LNCaP clone FGC (cell line): ENCODE data around the gene PIEZO1.
"Not testable (repeated sequence)": the region's sequence is repeated elsewhere in the genome, so short reads cannot be mapped to it uniquely, and the experiment has no call there.

Experiments used
- DNase-seq: peaks from one replicate; pipeline ENCODE4 v3.0.0-alpha.2; 2011; ENCODE audit warnings: low read depth
- H3K4me3 ChIP-seq: 2 replicates; pipeline ENCODE4 v1.5.1; 2011; ENCODE audit warnings: mild to moderate bottlenecking, low read depth, low read length, control low read depth
- TF ChIP-seq, protein P1 (sequence below): IDR thresholded peaks from 2 replicates; pipeline ENCODE4 v1.5.1; 2012; ENCODE audit warnings: mild to moderate bottlenecking; ENCODE audit not compliant: control insufficient read depth, insufficient read depth; ENCODE audit errors: extremely low read depth

The PIEZO1 gene

DNA sequence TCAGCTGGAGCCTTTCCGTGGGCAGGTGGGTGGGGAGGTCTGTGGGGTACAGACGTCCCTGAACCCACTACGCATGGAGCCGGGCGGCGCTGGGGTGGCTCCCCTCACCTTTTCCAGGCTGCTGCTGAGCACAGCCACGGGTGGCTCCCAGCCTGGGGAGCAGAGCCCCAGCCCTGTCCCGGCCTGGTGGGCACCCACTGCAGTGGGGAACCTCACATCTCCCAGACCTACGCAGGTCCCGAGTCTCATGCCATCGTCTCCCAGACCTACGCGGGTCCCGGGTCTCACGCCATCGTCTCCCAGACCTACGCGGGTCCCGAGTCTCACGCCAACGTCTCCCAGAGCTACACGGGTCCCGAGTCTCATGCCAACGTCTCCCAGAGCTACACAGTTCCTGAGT lies 43.7 kb upstream of the PIEZO1 start:
- TF ChIP-seq, protein P1, sequence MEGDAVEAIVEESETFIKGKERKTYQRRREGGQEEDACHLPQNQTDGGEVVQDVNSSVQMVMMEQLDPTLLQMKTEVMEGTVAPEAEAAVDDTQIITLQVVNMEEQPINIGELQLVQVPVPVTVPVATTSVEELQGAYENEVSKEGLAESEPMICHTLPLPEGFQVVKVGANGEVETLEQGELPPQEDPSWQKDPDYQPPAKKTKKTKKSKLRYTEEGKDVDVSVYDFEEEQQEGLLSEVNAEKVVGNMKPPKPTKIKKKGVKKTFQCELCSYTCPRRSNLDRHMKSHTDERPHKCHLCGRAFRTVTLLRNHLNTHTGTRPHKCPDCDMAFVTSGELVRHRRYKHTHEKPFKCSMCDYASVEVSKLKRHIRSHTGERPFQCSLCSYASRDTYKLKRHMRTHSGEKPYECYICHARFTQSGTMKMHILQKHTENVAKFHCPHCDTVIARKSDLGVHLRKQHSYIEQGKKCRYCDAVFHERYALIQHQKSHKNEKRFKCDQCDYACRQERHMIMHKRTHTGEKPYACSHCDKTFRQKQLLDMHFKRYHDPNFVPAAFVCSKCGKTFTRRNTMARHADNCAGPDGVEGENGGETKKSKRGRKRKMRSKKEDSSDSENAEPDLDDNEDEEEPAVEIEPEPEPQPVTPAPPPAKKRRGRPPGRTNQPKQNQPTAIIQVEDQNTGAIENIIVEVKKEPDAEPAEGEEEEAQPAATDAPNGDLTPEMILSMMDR = no peak
- H3K4me3 ChIP-seq = no peak overlapping the region

DNA sequence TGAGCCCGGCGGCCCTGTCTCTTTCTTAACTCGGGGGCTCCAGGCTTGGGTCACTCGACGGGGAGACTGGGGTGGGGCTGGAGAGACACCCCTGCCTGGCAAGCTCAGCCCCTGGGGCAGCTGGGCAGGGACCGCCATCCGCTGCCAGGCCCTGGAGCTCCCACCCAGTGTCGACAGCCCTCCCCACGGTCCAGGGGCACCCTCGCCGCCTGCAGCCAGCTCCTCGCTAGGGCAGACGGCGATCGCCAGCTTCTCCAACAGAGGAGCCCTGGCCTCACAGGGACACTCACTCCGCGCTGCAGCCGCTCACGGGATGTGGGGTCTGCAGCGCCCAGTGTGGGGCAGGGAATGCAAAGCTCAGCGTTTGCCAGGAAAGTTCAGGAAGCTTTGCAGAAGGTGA lies 42.7 kb upstream of the PIEZO1 start:
- TF ChIP-seq, protein P1 = no peak
- no peak for DNase-seq
- H3K4me3 ChIP-seq = no peak overlapping the region

More for the DNA sequence above, 43.7 kb upstream of the PIEZO1 start:
- DNase-seq = no peak

DNA sequence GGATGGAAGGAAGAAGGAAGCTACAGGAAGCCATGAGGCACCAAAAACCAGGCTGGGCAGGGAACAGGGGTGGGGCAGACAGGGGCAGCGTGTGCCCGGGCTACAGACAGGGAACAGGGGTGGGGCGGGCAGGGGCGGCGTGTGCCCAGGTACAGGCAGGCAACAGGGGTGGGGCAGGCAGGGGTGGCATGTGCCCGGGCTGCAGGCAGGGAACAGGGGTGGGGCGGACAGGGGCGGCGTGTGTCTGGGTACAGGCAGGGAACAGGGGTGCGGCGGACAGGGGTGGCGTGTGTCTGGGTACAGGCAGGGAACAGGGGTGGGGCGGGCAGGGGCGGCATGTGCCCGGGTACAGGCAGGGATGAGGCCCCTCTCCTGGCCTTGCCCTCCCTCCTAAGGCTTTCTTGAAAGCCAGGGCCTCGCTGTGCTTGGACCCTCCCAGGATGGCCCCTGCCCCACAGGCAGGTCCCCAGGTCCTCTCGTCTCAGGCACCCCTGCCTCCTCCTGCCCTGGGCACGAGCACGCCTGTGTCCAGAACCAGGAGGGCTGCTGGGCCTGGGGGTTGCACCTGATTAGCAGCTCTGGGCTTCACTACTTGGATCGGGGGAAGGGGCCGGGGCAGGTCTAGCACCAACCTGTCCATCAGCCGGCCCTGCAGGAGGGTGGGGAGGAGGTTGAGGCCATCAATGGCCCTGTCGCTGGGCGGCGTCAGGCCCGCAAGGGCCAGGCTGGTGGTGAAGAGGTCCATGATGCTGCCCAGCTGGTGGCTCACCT lies 41.2 kb upstream of the PIEZO1 start:
- TF ChIP-seq, protein P1 = no peak
- H3K4me3 ChIP-seq = no peak overlapping the region
- DNase-seq = no peak

DNA sequence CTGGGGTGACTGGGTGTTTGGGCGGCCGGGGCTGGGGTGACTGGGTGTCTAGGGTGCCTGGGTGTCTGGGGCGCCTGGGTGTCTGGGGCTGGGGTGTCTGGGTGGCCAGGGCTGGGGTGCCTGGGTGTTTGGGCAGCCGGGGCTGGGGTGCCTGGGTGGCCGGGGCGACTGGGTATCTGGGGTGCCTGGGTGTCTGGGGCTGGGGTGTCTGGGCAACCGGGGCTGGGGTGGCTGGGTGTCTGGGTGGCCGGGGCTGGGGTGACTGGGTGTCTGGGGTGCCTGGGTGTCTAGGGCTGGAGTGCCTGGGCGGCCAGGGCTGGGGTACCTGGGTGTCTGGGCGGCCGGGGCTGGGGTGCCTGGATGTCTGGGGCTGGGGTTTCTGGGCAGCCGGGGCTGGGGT lies 40.1 kb upstream of the PIEZO1 start:
- H3K4me3 ChIP-seq = no peak overlapping the region
- TF ChIP-seq, protein P1 = no peak
- DNase-seq = no peak

DNA sequence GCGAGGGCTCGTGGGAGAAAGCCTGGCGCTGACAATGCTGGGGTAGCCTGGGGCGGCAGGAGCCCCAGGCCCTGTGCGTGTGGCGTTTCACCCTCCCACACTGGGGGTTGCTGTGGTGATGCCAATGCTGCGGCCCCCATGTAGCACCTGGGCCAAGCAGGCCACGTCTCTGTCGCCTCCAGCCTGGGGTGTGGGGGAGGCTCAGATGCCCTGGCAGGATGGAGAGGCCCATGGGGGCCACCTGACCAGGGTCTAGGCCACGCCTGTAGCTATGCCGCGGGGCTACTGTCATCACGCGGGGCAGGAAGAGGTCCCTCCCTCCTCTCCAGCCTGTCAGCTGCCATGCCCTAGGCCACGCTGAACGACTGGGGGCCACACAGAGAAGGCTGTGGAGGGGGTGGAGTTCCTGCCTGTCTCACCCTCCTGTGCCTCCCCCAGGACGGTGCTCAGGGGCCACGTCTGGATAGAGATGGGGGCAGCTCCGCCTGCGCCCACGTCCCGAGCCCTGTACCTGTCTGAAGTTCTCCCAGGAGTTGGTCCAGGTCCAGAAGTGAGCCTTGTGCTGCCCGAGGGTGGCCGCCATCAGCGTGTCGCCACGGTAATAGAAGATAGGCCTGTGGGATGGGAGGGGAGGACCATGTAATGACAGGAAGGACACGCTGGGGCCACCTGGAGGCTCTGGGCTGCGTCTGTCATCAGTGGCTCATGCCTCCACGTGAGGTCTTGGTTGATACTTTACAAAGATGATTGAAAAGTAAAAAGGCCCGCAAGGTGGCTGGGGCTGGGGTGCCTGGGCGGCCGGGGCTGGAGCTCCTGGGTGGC lies 39.4 kb upstream of the PIEZO1 start:
- TF ChIP-seq, protein P1 = no peak
- DNase-seq = no peak
- no peak overlapping the region for H3K4me3 ChIP-seq

DNA sequence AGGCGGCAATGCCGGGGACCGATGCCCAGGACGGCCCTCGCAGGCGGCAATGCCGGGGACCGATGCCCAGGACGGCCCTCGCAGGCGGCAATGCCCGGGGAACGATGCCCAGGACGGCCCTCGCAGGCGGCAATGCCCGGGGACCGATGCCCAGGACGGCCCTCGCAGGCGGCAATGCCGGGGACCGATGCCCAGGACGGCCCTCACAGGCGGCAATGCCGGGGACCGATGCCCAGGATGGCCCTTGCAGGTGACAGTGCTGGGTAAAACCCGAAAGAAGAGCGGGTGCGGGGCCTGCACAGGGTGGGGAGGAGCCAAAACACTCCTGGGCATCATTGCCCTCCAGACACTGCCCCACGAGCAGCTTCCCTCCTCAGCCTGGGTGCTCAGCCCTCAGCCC lies 38.6 kb upstream of the PIEZO1 start:
- not testable (repeated sequence) for DNase-seq, H3K4me3 ChIP-seq

DNA sequence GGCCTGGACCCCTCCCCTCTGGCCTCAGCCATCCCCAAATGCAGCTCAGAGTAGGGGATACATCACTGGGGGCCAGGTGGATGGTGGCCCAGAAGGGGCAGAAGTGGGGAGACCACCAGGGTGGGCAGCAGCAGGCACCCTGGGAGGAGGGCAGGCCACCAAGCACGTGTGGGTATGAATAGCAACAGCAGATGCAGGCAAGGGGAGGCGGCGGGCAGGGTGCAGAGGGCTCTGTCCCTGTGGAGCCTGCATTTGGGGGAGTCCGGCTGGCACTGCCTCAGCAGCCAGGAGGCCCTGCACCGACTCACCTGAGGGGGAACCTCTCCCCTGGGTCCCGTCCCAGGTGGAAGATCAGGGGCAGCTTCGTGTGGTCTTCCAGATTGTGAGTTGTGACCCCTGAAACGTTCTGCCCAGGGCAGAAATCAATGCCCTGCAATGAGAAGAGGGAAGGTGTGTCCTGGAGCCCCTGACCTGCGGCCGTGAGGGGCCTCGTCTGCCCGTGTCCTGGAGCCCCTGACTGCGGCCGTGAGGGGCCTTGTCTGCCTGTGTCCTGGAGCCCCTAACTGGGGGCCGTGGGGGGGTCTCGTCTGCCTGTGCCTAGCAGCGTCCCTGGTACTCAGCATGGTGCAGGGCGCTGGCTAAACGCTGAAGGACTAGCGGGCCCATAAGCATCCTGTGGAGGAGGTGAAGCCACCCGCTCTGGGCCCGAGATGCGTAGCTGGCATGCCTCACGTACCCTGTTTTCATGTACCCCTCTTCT lies 37.4 kb upstream of the PIEZO1 start:
- DNase-seq = no peak
- TF ChIP-seq, protein P1 = no peak
- no peak overlapping the region for H3K4me3 ChIP-seq
